ENCODE results near the gene NUSAP1.

DNA sequence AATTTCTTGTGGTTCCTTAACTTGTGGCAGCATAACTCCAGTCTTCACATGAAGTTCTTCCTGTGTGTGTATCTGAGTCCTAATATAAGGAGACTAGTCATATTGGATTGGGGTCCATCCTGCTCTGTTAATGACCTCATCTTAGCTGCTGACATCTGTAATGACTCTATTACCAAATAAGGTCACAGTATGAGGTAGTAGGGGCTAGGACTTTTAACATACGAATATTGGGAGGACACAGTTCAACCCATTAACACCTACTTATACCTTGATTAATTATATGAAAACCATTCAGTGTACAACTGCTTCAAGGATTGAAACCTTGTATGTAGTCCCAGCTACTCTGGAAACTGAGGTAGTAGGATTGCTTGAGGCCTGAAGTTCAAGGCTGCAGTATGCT is 44.2 kb upstream of the NUSAP1 start:
- TF ChIP-seq EZH2 (IDR thresholded peaks at IDR 0.05; ENCODE audit: low read depth): no peak
- TF ChIP-seq, protein P1, sequence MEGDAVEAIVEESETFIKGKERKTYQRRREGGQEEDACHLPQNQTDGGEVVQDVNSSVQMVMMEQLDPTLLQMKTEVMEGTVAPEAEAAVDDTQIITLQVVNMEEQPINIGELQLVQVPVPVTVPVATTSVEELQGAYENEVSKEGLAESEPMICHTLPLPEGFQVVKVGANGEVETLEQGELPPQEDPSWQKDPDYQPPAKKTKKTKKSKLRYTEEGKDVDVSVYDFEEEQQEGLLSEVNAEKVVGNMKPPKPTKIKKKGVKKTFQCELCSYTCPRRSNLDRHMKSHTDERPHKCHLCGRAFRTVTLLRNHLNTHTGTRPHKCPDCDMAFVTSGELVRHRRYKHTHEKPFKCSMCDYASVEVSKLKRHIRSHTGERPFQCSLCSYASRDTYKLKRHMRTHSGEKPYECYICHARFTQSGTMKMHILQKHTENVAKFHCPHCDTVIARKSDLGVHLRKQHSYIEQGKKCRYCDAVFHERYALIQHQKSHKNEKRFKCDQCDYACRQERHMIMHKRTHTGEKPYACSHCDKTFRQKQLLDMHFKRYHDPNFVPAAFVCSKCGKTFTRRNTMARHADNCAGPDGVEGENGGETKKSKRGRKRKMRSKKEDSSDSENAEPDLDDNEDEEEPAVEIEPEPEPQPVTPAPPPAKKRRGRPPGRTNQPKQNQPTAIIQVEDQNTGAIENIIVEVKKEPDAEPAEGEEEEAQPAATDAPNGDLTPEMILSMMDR (conservative IDR thresholded peaks at IDR 0.05): no peak

All from PC-9 (cell line).